ENCODE data around the gene MTX3. TPM values are rescaled to one million over a fixed set of nuclear protein-coding genes. Genes with fewer than 3 reads are reported as not detected.
A peak's percentile ranks its signal among the peaks of the same experiment; 100 is the strongest.

MTX3 gene
- total RNA-seq, 4 donors from 2014 or later: 15.0 to 20.8 (median 15.8) TPM

DNA sequence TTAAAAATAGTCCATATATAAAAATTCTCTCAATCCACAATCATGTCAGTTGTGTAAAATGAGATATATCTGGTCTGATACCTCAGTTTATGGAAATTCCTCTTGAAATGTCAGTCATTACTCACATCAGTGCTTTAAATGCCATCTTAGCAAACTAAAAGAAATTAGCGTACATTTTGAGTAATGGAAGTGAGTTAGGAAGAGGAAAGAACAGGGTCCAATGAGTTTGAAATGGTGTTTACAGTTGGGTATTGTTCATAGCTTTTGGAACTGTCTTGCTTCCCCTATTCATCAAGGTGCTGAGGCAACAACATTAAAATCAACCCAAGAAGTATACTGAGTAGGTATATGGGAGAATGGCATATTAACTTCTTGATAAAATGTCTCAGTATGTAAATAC lies 8.7 kb upstream of the MTX3 start:
- H3K36me3 ChIP-seq: peaks cover 0 to 3% (median 0%) of the 10 kb centered on the region in 4 donors
- DNase-seq (ENCODE audit: extremely low spot score): no peak
- no peaks in the 10 kb centered on the region for H3K9me3 ChIP-seq
- intact Hi-C loops (cut with DNase I): no loop called here
- no peak for TF ChIP-seq POLR2AphosphoS5 (IDR thresholded peaks at IDR 0.05)
- TF ChIP-seq POLR2A (IDR thresholded peaks at IDR 0.05; ENCODE audit: low read depth): no peak
- TF ChIP-seq EP300 (IDR thresholded peaks at IDR 0.05): no peak
- TF ChIP-seq CTCF (IDR thresholded peaks at IDR 0.05): no peak
- no peaks in the 10 kb centered on the region for H3K4me1 ChIP-seq
- no peaks in the 10 kb centered on the region for H3K27me3 ChIP-seq
- no peak overlapping the region for H3K27ac ChIP-seq (replicated peaks in 1 of 4)
- no peak overlapping the region for H3K4me3 ChIP-seq
- 95% methylated on average over 1 of the region's 1 CpG for WGBS

- Histone ChIP-seq H3K27ac (replicated peaks in 1 of 4) (no peak overlapping the region), H3K4me3 (no peak overlapping the region), H3K4me1 (peaks cover 11 to 21% (median 20%) of the 10 kb centered on the region in 4 donors), H3K27me3 (no peaks in the 10 kb centered on the region), H3K9me3 (no peaks in the 10 kb centered on the region), H3K36me3 (peaks cover 6 to 12% (median 8%) of the 10 kb centered on the region in 4 donors)
- no peak for DNase-seq (ENCODE audit: extremely low spot score)
- whole genome bisulfite sequencing: 86% methylated on average over 2 of the region's 2 CpGs
- intact Hi-C loops (cut with DNase I): no loop called here
- TF ChIP-seq EP300 (IDR thresholded peaks at IDR 0.05) (no peak), POLR2A (IDR thresholded peaks at IDR 0.05; ENCODE audit: low read depth) (no peak), POLR2AphosphoS5 (IDR thresholded peaks at IDR 0.05) (no peak), CTCF (IDR thresholded peaks at IDR 0.05) (no peak)
These were observed 2.0 kb upstream of the MTX3 start for GRCh38 chr5:79992891-79993657.

DNA sequence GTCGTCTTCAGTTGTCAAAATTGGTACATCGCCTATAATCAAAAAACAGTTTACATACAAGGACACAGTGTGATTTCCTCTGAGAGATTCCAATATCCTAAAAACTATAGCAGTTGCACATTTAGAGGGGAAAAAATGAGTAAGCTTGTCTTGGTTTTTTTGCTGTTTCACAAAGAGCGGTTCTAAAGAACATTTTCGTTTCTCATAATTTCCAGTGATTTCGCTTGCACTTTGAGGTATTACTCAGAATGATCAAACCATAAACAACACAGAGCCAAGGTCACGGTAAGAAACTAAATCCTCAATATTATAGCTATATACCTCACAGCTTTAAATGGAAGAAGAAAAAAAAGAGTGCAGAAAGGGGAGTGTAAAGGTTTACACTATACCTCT lies 861 bp downstream of the MTX3 start:
- TF ChIP-seq POLR2A (IDR thresholded peaks at IDR 0.05; ENCODE audit: low read depth) (no peak), EP300 (IDR thresholded peaks at IDR 0.05) (no peak), POLR2AphosphoS5 (IDR thresholded peaks at IDR 0.05) (no peak), CTCF (IDR thresholded peaks at IDR 0.05) (no peak)
- 46% methylated on average over 6 of the region's 6 CpGs for WGBS
- no peak for DNase-seq (ENCODE audit: extremely low spot score)
- Histone ChIP-seq H3K27me3 (no peaks in the 10 kb centered on the region), H3K4me3 (peak overlapping the region; percentile 87 to 96 (median 90)), H3K4me1 (peaks cover 11 to 21% (median 20%) of the 10 kb centered on the region in 4 donors), H3K9me3 (no peaks in the 10 kb centered on the region), H3K36me3 (peaks cover 33 to 40% (median 35%) of the 10 kb centered on the region in 4 donors), H3K27ac (replicated peaks in 1 of 4) (peak overlapping the region in 3 of 4 donors; percentile 77 to 86 (median 83))
- intact Hi-C loops (cut with DNase I): no loop called here

DNA sequence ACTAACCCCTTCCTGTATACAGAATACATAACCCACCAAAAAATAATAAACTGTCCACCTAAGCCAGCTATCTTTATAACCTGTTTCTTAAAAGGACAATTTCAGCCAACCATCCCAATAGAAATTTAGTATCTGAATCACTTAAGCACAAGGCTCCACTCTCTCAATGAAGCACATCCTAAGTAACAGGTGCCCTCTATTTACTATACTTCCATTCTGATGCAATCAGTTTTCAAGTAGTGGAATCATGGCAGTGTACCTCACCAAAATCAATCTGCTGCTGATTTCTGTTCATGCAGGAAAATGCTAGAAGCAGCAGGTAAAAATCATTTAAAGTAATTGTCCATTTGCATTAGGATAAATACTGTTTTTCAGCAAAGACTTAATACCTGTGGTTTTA lies 4.8 kb downstream of the MTX3 start:
- peaks cover 54 to 78% (median 66%) of the 10 kb centered on the region in 4 donors for H3K36me3 ChIP-seq
- H3K4me3 ChIP-seq: no peak overlapping the region

More for the DNA sequence above, 4.8 kb downstream of the MTX3 start:
- intact Hi-C loops (cut with DNase I): no loop called here
- TF ChIP-seq POLR2A (IDR thresholded peaks at IDR 0.05; ENCODE audit: low read depth): no peak
- TF ChIP-seq CTCF (IDR thresholded peaks at IDR 0.05): no peak
- TF ChIP-seq EP300 (IDR thresholded peaks at IDR 0.05): no peak
- no peak for TF ChIP-seq POLR2AphosphoS5 (IDR thresholded peaks at IDR 0.05)
- no peak overlapping the region for H3K27ac ChIP-seq (replicated peaks in 1 of 4)
- H3K27me3 ChIP-seq: no peaks in the 10 kb centered on the region
- H3K9me3 ChIP-seq: no peaks in the 10 kb centered on the region
- H3K4me1 ChIP-seq: peaks cover 1 to 14% (median 11%) of the 10 kb centered on the region in 4 donors
- DNase-seq (ENCODE audit: extremely low spot score): no peak
